Measurements from ENCODE around the gene ANKRD34A. TPM values are rescaled to one million over a fixed set of nuclear protein-coding genes. Genes with fewer than 3 reads are reported as not detected.

The ANKRD34A gene
- polyA plus RNA-seq, 3 donors: 0.31 TPM; not detected in 2

GRCh38 chr1:145949219-145949618, 15.2 kb downstream of the ANKRD34A start:
- peaks cover 15% of the 10 kb centered on the region for H3K79me2 ChIP-seq (ENCODE audit: insufficient read depth, low read length)
- no peak overlapping the region for H2AFZ ChIP-seq (ENCODE audit: insufficient read depth, low read depth, low read length, poor library complexity, severe bottlenecking)
- Mint-ChIP-seq H3K36me3 (peaks cover 26 to 42% of the 10 kb centered on the region in 2 donors), H3K9me3 (peaks cover 0 to 2% (median 0%) of the 10 kb centered on the region in 7 donors), H3K4me1 (peaks cover 5% of the 10 kb centered on the region), H3K4me3 (no peak overlapping the region), H3K27ac (peak overlapping the region in 2 of 7 donors; percentile 1 to 2), H3K27me3 (ENCODE audit: low read depth in 3 of 3) (no peaks in the 10 kb centered on the region)
- no peaks in the 10 kb centered on the region for H4K20me1 ChIP-seq (ENCODE audit: insufficient read depth, low read length)
- H3K4me2 ChIP-seq (replicated peaks; ENCODE audit: extremely low read depth, low read length, poor library complexity, severe bottlenecking): no peak overlapping the region
- DNase-seq: no peak
- no peaks in the 10 kb centered on the region for H3K4me1 ChIP-seq (ENCODE audit: control insufficient read depth in 1 of 2, insufficient read depth in 2 of 2, low read length in 2 of 2)
- intact Hi-C loops (cut with micrococcal nuclease): no loop called here
- 97% methylated on average over 4 of the region's 4 CpGs for WGBS (ENCODE audit: insufficient coverage)
- no peak overlapping the region for H3K9ac ChIP-seq (ENCODE audit: insufficient read depth, low read length, poor library complexity, severe bottlenecking)
- H3K36me3 ChIP-seq (replicated peaks in 1 of 2; ENCODE audit: control insufficient read depth in 1 of 2, insufficient read depth in 2 of 2, low read length in 2 of 2): peaks cover 0 to 36% of the 10 kb centered on the region in 2 donors
- H3K9me3 ChIP-seq (replicated peaks in 1 of 2; ENCODE audit: control insufficient read depth in 1 of 2, insufficient read depth in 1 of 2, low read length in 2 of 2): no peaks in the 10 kb centered on the region
- TF ChIP-seq CTCF (IDR thresholded peaks at IDR 0.05): no peak
- H3K27ac ChIP-seq (ENCODE audit: low read depth in 1 of 2, low read length in 2 of 2): no peak overlapping the region
- H3K27me3 ChIP-seq (ENCODE audit: control insufficient read depth in 2 of 2, insufficient read depth in 2 of 2, low read length in 2 of 2): no peaks in the 10 kb centered on the region
- H3K4me3 ChIP-seq (replicated peaks in 1 of 3; ENCODE audit: low read depth in 2 of 3, low read length in 3 of 3): no peak overlapping the region

- H3K36me3 Mint-ChIP-seq: peaks cover 32 to 50% of the 10 kb centered on the region in 2 donors
- Histone ChIP-seq H4K20me1 (ENCODE audit: insufficient read depth, low read length) (no peaks in the 10 kb centered on the region), H3K4me2 (replicated peaks; ENCODE audit: extremely low read depth, low read length, poor library complexity, severe bottlenecking) (no peak overlapping the region), H3K9me3 (replicated peaks in 1 of 2; ENCODE audit: control insufficient read depth in 1 of 2, insufficient read depth in 1 of 2, low read length in 2 of 2) (no peaks in the 10 kb centered on the region), H3K79me2 (ENCODE audit: insufficient read depth, low read length) (no peaks in the 10 kb centered on the region), H3K27me3 (ENCODE audit: control insufficient read depth in 2 of 2, insufficient read depth in 2 of 2, low read length in 2 of 2) (no peaks in the 10 kb centered on the region), H3K4me1 (ENCODE audit: control insufficient read depth in 1 of 2, insufficient read depth in 2 of 2, low read length in 2 of 2) (no peaks in the 10 kb centered on the region), H3K9ac (ENCODE audit: insufficient read depth, low read length, poor library complexity, severe bottlenecking) (no peak overlapping the region), H2AFZ (ENCODE audit: insufficient read depth, low read depth, low read length, poor library complexity, severe bottlenecking) (no peak overlapping the region), H3K4me3 (replicated peaks in 1 of 3; ENCODE audit: low read depth in 2 of 3, low read length in 3 of 3) (no peak overlapping the region), H3K27ac (ENCODE audit: low read depth in 1 of 2, low read length in 2 of 2) (no peak overlapping the region), H3K36me3 (replicated peaks in 1 of 2; ENCODE audit: control insufficient read depth in 1 of 2, insufficient read depth in 2 of 2, low read length in 2 of 2) (peaks cover 3 to 48% of the 10 kb centered on the region in 2 donors)
- H3K4me3 Mint-ChIP-seq: no peak overlapping the region
- WGBS (ENCODE audit: insufficient coverage): 90% methylated on average over 2 of the region's 4 CpGs
- H3K9me3 Mint-ChIP-seq: peaks cover 0 to 2% (median 0%) of the 10 kb centered on the region in 7 donors
- intact Hi-C loops (cut with micrococcal nuclease): no loop called here
- no peak overlapping the region for H3K27ac Mint-ChIP-seq
- H3K27me3 Mint-ChIP-seq (ENCODE audit: low read depth in 3 of 3): no peaks in the 10 kb centered on the region
- DNase-seq: no peak
- peaks cover 2% of the 10 kb centered on the region for H3K4me1 Mint-ChIP-seq
- no peak for TF ChIP-seq CTCF (IDR thresholded peaks at IDR 0.05)
These were observed 16.8 kb downstream of the ANKRD34A start for GRCh38 chr1:145947551-145947950.

Measured in CD14-positive monocyte (primary cell).